NCI-H2171 (cell line): Measurements from ENCODE around the gene RASSF1.

Experiments used
- DNase-seq: peaks from one replicate; lab custom pipeline; 2025; lab: John Stamatoyannopoulos, UW

RASSF1 gene

DNA sequence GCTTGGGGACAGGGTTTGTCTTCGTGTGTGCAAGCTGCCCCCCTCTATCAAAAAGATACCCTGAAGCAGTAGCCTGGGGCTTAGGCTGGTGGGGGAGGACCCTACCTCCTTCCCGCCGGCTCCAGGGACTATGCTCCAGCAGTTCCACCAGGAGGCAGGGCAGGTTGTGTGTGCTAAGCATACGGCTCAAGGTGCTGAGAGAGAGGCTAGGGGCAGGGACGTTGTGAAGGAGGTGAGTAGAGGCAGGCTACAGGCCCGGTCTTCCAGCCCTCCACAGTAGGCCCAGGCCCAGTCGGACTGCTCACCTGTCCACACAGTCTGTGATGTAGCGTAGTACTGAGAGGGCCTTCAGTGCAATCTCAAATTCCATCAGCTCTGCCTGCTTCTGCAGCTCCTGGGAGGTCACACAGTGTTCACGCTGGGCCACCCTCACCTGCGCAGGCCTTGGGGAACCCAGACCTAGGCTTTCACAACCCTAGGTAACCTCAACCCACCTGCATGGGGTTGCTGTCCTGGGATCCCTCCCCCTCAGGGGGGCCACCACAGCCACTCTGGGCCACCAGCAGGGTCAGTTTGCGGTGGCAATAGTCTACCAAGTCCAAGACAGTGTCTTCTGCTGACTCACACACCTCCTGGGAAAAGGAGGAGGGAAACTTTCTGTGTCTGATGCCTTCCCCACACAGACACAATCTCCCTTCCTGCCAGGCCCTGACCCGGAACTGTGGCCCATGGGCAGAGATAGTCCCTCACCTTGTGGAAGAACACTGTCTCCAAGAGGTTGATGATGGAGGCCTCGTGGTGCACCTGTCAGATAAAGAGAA lies 2.4 kb upstream of the RASSF1 start:
- DNase-seq: no peak

GRCh38 chr3:50341996-50342650 lies 1.5 kb upstream of the RASSF1 start:
- no peak for DNase-seq

GRCh38 chr3:50341537-50341936 lies 901 bp upstream of the RASSF1 start:
- DNase-seq: no peak

GRCh38 chr3:50340147-50340447 lies 539 bp downstream of the RASSF1 start:
- DNase-seq: no peak

- no peak for DNase-seq
Observed at GRCh38 chr3:50339485-50340146, 1.0 kb downstream of the RASSF1 start.

DNA sequence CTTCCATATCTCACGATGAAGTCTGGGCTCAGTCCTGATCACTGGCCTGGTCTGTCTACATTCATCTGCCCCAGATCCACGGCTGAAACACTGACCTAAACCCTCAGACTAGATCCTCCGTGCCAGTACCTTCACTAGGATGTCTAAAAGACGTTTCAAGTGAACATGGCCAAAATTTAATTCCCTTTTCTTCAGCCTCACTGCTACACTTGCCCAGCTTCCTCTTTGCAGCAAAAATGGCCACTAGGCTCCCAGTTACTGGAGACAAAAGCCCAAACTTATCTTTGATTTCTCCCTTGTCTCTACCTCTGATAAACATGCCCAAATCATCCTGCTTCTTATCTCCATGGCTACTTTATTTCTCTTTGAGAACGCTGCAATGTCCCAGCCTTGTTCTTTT lies 1.7 kb downstream of the RASSF1 start:
- no peak for DNase-seq

- DNase-seq: peak; percentile 88
Observed at GRCh38 chr3:50337175-50337861, 3.3 kb downstream of the RASSF1 start.

DNA sequence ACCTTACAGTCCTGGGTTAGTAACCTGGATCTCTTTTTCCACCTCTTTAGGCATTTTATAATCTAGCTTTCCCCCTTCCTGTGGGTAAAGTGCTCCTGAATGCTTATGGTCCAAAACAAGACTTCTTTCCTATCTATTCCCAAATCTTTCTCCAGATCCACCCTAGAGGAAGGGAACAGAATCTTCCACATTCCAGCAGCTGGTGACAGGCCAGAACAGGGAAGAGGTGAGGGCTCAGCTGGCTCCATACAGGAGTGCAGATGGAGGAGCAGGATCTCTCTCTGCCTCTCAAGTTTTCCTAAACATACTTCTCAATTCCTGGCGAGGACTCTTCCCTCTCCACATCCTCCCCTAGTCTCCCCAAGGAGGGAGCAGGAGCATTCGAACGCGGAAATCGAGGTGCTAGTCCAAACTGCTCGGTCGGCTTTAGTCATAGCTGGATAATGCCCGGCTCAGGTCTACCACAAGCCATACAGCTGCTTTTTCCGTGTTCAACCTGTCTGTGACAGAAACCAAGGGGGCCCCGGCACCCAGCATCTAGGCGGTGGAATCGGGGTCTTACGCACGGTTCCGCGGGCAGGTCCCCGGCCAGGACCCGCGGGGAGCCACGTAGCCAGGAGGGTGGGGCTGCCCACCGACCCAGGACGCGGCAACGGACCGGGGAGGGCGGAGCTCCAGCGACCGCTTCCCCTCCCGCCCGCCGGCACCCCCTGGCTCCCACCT lies 4.0 kb downstream of the RASSF1 start:
- DNase-seq: no peak

GRCh38 chr3:50334339-50335075 lies 6.1 kb downstream of the RASSF1 start:
- no peak for DNase-seq

DNA sequence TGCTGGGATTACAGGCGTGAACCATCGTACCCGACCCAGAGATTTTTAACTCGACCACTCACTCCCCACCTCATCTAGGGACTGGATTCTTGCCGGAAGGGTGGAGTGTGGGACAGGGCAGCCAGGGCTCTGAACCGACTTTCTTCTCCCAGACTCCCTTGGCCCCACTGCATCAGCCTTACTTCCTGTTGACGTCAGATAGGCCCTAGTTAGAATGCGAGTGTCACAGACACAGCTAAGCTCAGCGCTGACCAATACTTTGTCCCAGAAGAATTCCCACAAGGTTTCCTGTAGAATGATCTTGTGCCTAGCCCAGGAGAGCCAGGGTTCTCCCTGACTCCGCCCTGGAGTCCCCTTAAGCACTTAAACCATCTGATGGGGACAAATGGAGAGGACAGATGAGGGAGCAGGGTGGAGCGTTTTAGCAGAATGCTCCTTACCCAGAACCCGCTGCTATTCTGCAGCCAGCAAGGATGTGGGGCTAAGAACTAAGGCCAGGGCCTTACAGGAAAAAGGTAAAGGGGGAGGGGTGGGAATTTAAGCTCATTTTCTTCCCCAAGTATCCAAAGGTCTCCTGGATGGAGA lies 6.8 kb downstream of the RASSF1 start:
- no peak for DNase-seq

- DNase-seq: no peak
Observed at GRCh38 chr3:50331364-50331907, 9.2 kb downstream of the RASSF1 start.

DNA sequence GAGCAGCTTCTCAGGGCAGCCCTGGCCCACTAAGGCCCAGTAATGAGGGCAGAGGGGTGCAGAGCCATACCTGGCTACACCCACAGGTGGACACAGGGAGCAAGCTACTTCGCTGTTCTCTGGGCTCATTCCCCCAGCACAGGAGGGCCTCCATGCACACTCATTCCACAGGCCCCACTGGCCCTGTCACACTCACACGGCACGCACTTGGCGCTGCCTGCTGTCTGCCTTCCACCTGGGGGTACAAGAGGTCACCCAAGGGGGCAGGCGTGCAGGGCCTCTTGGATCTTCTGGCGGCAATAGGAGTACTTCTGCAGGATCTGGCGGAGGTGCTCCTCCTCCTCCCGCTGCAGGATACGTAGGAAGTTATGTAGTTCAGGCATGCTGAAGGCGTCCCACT lies 10.3 kb downstream of the RASSF1 start:
- no peak for DNase-seq

GRCh38 chr3:50327943-50328691 lies 12.5 kb downstream of the RASSF1 start, which contains the start of gene TUSC2:
TSS of gene TUSC2 (minus strand) at chr3:50328223. CDS start at chr3:50328099, 124 bp downstream.
- DNase-seq: peak; percentile 87

DNA sequence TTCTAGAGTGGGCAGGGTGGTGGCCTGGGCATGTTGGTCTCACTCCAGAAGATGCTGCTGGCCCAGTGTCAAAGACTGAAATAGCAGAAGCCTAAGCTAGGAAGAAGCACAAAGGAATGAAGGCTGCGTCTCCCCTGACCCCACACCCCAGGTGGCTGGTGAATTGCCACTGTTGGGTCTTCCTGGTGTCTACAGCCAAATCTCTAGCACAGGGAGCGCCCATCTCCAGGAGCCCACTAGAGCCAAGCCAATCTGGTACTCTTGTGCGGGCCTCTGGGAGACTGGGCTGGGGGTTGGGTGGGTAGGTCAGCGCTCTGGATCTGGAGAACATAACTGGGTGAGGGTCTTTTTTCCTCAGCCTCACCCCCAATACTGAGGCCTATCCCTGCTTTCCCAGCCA lies 13.5 kb downstream of the RASSF1 start:
- DNase-seq: no peak

DNA sequence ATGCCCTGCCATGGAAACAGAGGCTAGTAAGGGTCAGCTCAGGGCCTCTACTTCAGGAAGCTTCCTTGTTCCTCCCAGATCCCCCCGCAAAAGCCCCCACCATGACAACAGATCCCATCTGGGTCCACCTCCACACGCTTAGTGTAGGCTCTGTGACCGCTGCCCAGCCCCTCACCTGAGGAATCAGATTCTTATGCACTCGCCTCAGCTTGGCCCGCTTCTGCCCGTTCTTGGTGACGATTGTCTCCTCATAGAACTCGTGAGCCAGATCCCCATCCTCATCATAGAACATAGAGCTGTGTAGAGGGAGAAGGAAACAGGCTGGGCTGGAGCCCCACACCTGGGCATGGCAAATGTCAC lies 14.5 kb downstream of the RASSF1 start:
- no peak for DNase-seq

DNA sequence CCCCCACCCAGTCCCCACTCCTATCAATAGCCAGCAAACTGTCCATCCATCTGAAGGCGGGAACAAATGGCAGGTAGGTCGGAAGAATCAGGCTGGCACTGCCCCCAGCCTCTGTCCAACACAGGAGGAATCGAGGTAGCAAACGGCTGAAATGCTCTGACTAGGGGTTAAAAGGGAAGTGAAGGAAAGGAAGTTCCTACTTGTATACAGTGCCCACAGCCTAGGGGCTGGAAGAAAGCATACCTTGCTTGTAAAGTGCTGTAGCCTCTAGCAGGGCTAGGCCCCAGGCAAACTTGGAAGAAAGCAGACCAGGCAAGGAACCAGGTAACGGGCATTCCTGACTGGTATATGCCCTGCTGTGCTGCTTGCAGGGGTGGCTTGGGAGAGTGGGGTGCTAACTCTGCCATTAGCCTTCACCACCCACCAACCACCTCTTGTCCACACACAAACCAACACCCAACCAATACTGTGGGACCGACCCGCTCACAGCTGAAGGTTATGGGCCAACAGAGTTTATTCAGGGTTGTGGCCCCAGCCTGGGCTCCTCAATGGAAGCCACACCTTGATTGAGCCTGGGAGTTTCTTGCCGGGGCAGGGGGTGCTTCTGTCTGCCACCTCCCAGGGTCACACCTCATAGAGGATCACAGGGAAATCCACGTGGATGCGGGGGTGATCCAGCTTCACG lies 15.0 kb downstream of the RASSF1 start:
- no peak for DNase-seq

DNA sequence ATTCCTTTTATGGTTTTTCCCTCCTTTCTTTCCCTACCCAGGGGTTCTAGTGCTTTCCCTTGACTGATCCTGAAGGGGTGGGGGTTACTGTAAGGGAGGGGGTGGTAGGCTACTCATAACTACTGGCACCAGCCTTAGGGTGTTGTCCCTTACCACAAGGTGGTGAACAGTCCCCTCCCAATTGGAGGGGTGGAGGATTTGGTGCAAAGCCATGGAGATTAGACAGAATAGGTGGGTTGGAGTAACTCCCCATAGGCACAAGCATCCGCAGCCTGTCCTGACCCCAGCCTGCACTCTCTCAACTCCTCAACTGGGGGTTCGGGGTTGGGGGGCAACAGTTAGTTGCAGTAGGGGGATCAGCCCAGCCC lies 15.5 kb downstream of the RASSF1 start:
- no peak for DNase-seq

DNA sequence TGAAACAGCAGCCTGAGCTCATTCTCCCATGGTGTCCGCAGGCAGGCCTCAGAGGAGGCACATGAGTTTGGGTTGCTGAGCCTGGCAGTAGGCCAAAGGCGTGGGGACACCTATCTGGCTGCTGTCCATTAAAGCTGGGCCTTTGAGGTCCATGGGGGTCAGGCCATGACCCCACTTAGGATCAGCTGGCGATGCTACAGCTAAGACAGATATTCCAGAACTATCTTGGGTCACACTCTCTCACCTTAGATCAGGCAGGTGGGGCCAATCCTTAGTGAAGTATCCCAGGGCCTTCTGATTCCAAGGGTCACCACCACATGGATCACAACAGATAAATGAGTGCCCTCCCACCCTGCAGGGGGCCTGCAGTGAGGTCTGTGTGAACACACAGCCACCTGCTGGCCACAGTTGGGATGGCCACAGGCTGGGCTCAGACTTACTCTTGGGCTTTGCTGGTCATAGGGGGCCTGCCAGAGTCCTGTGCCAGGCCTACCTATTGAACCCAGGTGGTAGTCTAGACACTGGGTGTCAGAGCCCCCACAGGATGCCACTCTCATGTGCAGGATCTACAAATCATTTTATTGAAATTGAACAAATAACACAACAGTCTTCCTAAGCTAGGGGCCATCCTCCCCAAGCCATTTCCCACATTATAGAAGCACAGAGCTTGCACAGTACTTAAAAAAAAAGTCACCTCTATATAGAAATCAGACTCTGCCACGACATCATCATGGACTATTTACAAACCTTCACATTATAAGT lies 16.1 kb downstream of the RASSF1 start:
- DNase-seq: no peak
